K562 (cell line): ENCODE data around the gene OGT. TPM values are rescaled to one million over a fixed set of nuclear protein-coding genes. Genes with fewer than 3 reads are reported as not detected.

Source experiments
- ATAC-seq: fragments of 200-7000 bp; cut with Tn5 transposase; 3 replicates; pipeline ENCODE4 v1.9.1; 2020; ENCODE audit warnings: moderate library complexity
- BruUV-seq: library from RNA; stranded (reverse); fragments of 400-500 nt; replicated peaks from 2 replicates; lab custom pipeline; 2021; lab: Mats Ljungman, UMichigan
- CTCF ChIA-PET: fragments of 300-600 bp; formaldehyde crosslinking; extraction: SDS; loops from one replicate; lab custom pipeline; 2021; ENCODE audit warnings: low intra/inter-chr PET ratio; lab: Yijun Ruan, JAX
- POLR2A ChIA-PET: fragments of 300-600, 350-650 bp; sonication (Branson Sonifier 250); formaldehyde crosslinking; extraction: SDS; loops from one replicate; lab custom pipeline; 2021; ENCODE audit warnings: antibody characterized with exemption, inconsistent platforms; lab: Yijun Ruan, JAX
- DNase-seq, 4 experiments: peaks; one replicate each; pipeline versions ENCODE4 v3.0.0 to v3.0.0-alpha.2; 2011 to 2018; ENCODE audit warnings: low spot score in 3 of 4, mixed read lengths in 3 of 4; ENCODE audit errors: extremely low read depth in 1 of 4
- FAIRE-seq: peaks from 2 replicates; lab custom pipeline; 2011; peaks lifted over from hg19 to GRCh38; lab: Jason Lieb, UNC
- H2AFZ ChIP-seq: 2 replicates; pipeline ENCODE4 v1.6.0; 2011; ENCODE audit warnings: low read depth, low read length, control low read depth, inconsistent platforms
- H3K27ac ChIP-seq: fragments of 200-600 bp; 3 replicates; pipeline ENCODE4 v1.8.0; 2011; ENCODE audit warnings: low read depth, mild to moderate bottlenecking, control low read depth, inconsistent platforms, low read length, moderate library complexity, mixed read lengths; ENCODE audit errors: extremely low read depth
- H3K27me3 ChIP-seq, 2 experiments: fragments of 300-600 bp in 1 of 2; 2 replicates in 1 of 2; 3 replicates in 1 of 2; pipeline versions ENCODE4 v1.6.0 to v1.8.0; 2011; ENCODE audit warnings: inconsistent platforms in 2 of 2, low read length in 2 of 2, mild to moderate bottlenecking in 1 of 2, mixed read lengths in 1 of 2, moderate library complexity in 1 of 2; ENCODE audit not compliant: control insufficient read depth in 2 of 2, insufficient read depth in 2 of 2
- H3K36me3 ChIP-seq: fragments of 300-600 bp; 3 replicates; pipeline ENCODE4 v1.8.0; 2011; ENCODE audit warnings: mild to moderate bottlenecking, low read length, inconsistent platforms; ENCODE audit not compliant: control insufficient read depth, insufficient read depth
- H3K4me1 ChIP-seq, 2 experiments: fragments of 200-600 bp in 1 of 2; replicated peaks in 1 of 2; 2 replicates in 1 of 2; 3 replicates in 1 of 2; pipeline versions ENCODE4 v1.5.1 to v1.8.0; 2011; ENCODE audit warnings: inconsistent platforms in 2 of 2, low read length in 2 of 2, mild to moderate bottlenecking in 1 of 2, mixed read lengths in 1 of 2, moderate library complexity in 1 of 2; ENCODE audit not compliant: control insufficient read depth in 2 of 2, insufficient read depth in 2 of 2
- H3K4me2 ChIP-seq: 2 replicates; pipeline ENCODE4 v1.6.1; 2011; ENCODE audit warnings: low read length, control low read depth, inconsistent platforms, mixed read lengths; ENCODE audit not compliant: insufficient read depth
- H3K4me3 ChIP-seq: fragments of 200-600 bp; sonication (generic), shearing (Covaris generic); 2 replicates; pipeline ENCODE4 v1.5.1; 2016; ENCODE audit warnings: control low read depth, inconsistent platforms
- H3K79me2 ChIP-seq: fragments of 200-600 bp; 3 replicates; pipeline ENCODE4 v1.8.0; 2011; ENCODE audit warnings: low read length, inconsistent platforms; ENCODE audit not compliant: control insufficient read depth, insufficient read depth
- H3K9ac ChIP-seq, 2 experiments: 2 replicates each; pipeline versions ENCODE4 v1.6.0 to v1.6.1; 2011; ENCODE audit warnings: low read depth in 2 of 2, low read length in 2 of 2, control low read depth in 1 of 2, inconsistent platforms in 1 of 2, mild to moderate bottlenecking in 1 of 2, mixed read lengths in 1 of 2; ENCODE audit not compliant: insufficient read depth in 1 of 2
- H3K9me1 ChIP-seq: one replicate; pipeline ENCODE4 v1.6.0; 2011; ENCODE audit warnings: inconsistent platforms, mild to moderate bottlenecking, low read length, moderate library complexity; ENCODE audit not compliant: control insufficient read depth, insufficient read depth
- H3K9me3 ChIP-seq: replicated peaks from 2 replicates; pipeline ENCODE4 v1.5.1; 2011; ENCODE audit warnings: low read depth, low read length, inconsistent platforms; ENCODE audit not compliant: control insufficient read depth, insufficient read depth
- H4K20me1 ChIP-seq: replicated peaks from 2 replicates; pipeline ENCODE4 v1.6.1; 2011; ENCODE audit warnings: low read length, inconsistent platforms, mixed read lengths; ENCODE audit not compliant: control insufficient read depth, insufficient read depth
- FOSL1 ChIP-seq: fragments of 200-800 bp; sonication (Bioruptor generic); conservative IDR thresholded peaks from 2 replicates; pipeline ENCODE4 v1.6.1; 2016; ENCODE audit warnings: missing genetic modification characterization, missing compliant biosample characterization
- HDAC1 ChIP-seq, 2 experiments: fragments of 450-650 bp; IDR thresholded peaks; 2 replicates each; pipeline ENCODE4 v1.6.1; 2016 to 2017; ENCODE audit warnings: inconsistent platforms in 1 of 2, mild to moderate bottlenecking in 1 of 2, moderate library complexity in 1 of 2
- HDAC8 ChIP-seq: fragments of 450-650 bp; IDR thresholded peaks from 2 replicates; pipeline ENCODE4 v1.6.1; 2016; ENCODE audit warnings: mild to moderate bottlenecking, missing genetic modification characterization, moderate library complexity, missing compliant biosample characterization
- IRF9 ChIP-seq: fragments of 450-650 bp; IDR thresholded peaks from 2 replicates; pipeline ENCODE4 v1.6.1; 2016; ENCODE audit warnings: missing biosample characterization, missing genetic modification characterization
- MITF ChIP-seq: IDR thresholded peaks from 2 replicates; pipeline ENCODE4 v1.6.1; 2014; ENCODE audit warnings: antibody characterized with exemption
- NFE2L1 ChIP-seq: fragments of 450-650 bp; IDR thresholded peaks from 2 replicates; pipeline ENCODE4 v1.6.1; 2016; ENCODE audit warnings: missing genetic modification characterization, low read depth, mild to moderate bottlenecking, missing compliant biosample characterization, moderate library complexity, borderline replicate concordance
- NR3C1 ChIP-seq: sonication (generic); formaldehyde crosslinking; IDR thresholded peaks from 2 replicates; pipeline ENCODE4 v1.8.1; 2022; ENCODE audit warnings: missing genetic modification reagents
- RFX7 ChIP-seq: fragments of 250-450 bp; sonication (Bioruptor Pico); IDR thresholded peaks from 2 replicates; pipeline ENCODE4 v1.5.1; 2021; ENCODE audit warnings: mild to moderate bottlenecking
- STAT5A ChIP-seq: IDR thresholded peaks from 2 replicates; pipeline ENCODE4 v1.6.1; 2012; ENCODE audit warnings: low read length, inconsistent platforms, borderline replicate concordance
- STAT5B ChIP-seq: fragments of 250-450 bp; sonication (Bioruptor Pico); IDR thresholded peaks from 2 replicates; pipeline ENCODE4 v1.8.0; 2021; ENCODE audit warnings: mild to moderate bottlenecking, inconsistent platforms
- ZBTB40 ChIP-seq, 2 experiments: fragments of 450-650 bp in 1 of 2; sonication (generic) in 1 of 2; formaldehyde crosslinking in 1 of 2; IDR thresholded peaks; 2 replicates each; pipeline versions ENCODE4 v1.7.1 to v1.9.0; 2016 to 2022; ENCODE audit warnings: inconsistent platforms in 1 of 2, mild to moderate bottlenecking in 1 of 2, missing genetic modification reagents in 1 of 2
- ZC3H8 ChIP-seq: fragments of 450-650 bp; IDR thresholded peaks from 2 replicates; pipeline ENCODE4 v1.6.1; 2017
- WGBS: fragments of 100-300 bp; shearing (Covaris generic); methylation state at CpG from one replicate; pipeline ENCODE4 v1.1.6; 2016; ENCODE audit warnings: low coverage, mixed read lengths; ENCODE audit not compliant: insufficient coverage; ENCODE audit errors: missing lambda C conversion rate; 5-methylcytosine and 5-hydroxymethylcytosine counted together
- in situ Hi-C: fragments of 300-500 bp; cut with MboI; formaldehyde crosslinking; loops from 4 replicates; pipeline ENCODE4 v1.15.0; 2018; ENCODE audit warnings: inconsistent platforms, mixed read lengths
- intact Hi-C: fragments of 100-400 bp; cut with micrococcal nuclease; formaldehyde crosslinking; loops from 2 replicates; pipeline ENCODE4 v1.14.2; 2022
- polyA plus RNA-seq, 8 experiments: library from polyadenylated mRNA; depleted of rRNA in 4 of 8; stranded (reverse) in 5 of 8; unstranded in 3 of 8; fragments of >200 nt; fragmentation: Nextera tagmentation in 2 of 8; fragmentation: Illumina TruSeq in 1 of 8; extraction: Ambion mirVana in 2 of 8; extraction: Trizol in 1 of 8; gene quantifications; 2 replicates each; pipeline versions ENCODE4 v1.2.1 to v1.2.3, GENCODE V29; 2011 to 2014; ENCODE audit warnings: inconsistent platforms in 1 of 8, missing spikeins in 1 of 8
- total RNA-seq, 7 experiments: library from RNA; depleted of rRNA in 6 of 7; stranded (reverse); fragments of >200 nt in 6 of 7; fragmentation: Illumina TruSeq in 2 of 7; extraction: Trizol in 2 of 7; gene quantifications; 2 replicates each; pipeline versions ENCODE4 v1.2.1 to v1.2.3, GENCODE V29; 2011 to 2021; ENCODE audit warnings: low replicate concordance in 1 of 7

OGT gene
- total and polyA plus RNA-seq, 9 of the 15 experiments (the other 6 are each of a cell fraction or from before 2014, with no cell fraction given): 38.9 to 347 (median 117) TPM

- DNase-seq (no peak), FAIRE-seq (no peak), ATAC-seq (no peak)
- H3K4me3 ChIP-seq: no peak overlapping the region
- in situ Hi-C loops: no loop called here
- no TSS peak for BruUV-seq
- H3K9me3 ChIP-seq: no peaks in the 10 kb centered on the region; the same call in 1 of the 2 replicates
- no peak overlapping the region for H3K27ac ChIP-seq
- no peaks in the 10 kb centered on the region for H3K4me1 ChIP-seq
- ChIA-PET POLR2A (interaction anchor here (0.7 to 1.6 kb wide), 2 partner anchors 20 to 22 kb away, joined by 3 to 6 read pairs; partner anchors contain the start of gene OGT), CTCF (no interaction called here)
- H2AFZ ChIP-seq: no peak overlapping the region
- no peaks in the 10 kb centered on the region for H4K20me1 ChIP-seq
- H3K9me1 ChIP-seq: no peaks in the 10 kb centered on the region
- no peaks in the 10 kb centered on the region for H3K27me3 ChIP-seq
- intact Hi-C loops: no loop called here
- H3K36me3 ChIP-seq: no peaks in the 10 kb centered on the region
- H3K4me2 ChIP-seq: no peak overlapping the region
- H3K79me2 ChIP-seq: no peaks in the 10 kb centered on the region
- no peak overlapping the region for H3K9ac ChIP-seq
- WGBS: 52% methylated on average over 2 of the region's 2 CpGs
- TF ChIP-seq HDAC8: no peak
- no peak for TF ChIP-seq STAT5B (CRISPR knock-in tag)
- TF ChIP-seq FOSL1: no peak
- no peak for TF ChIP-seq NFE2L1 (tag)
- TF ChIP-seq STAT5A: no peak
- TF ChIP-seq RFX7: no peak
- no peak for TF ChIP-seq ZC3H8
- no peak for TF ChIP-seq NR3C1
- no peak for TF ChIP-seq HDAC1 (IDR thresholded peaks at IDR 0.05)
- no peak for TF ChIP-seq ZBTB40 (IDR thresholded peaks at IDR 0.05)
- TF ChIP-seq ZBTB40 (CRISPR knock-in tag; IDR thresholded peaks at IDR 0.05): no peak
- TF ChIP-seq IRF9 (tag): no peak
- TF ChIP-seq MITF: no peak
Observed at GRCh38 chrX:71510161-71510560, 22.7 kb upstream of the OGT start.
